ENCODE measurements around the gene RASD1.

The RASD1 gene

DNA sequence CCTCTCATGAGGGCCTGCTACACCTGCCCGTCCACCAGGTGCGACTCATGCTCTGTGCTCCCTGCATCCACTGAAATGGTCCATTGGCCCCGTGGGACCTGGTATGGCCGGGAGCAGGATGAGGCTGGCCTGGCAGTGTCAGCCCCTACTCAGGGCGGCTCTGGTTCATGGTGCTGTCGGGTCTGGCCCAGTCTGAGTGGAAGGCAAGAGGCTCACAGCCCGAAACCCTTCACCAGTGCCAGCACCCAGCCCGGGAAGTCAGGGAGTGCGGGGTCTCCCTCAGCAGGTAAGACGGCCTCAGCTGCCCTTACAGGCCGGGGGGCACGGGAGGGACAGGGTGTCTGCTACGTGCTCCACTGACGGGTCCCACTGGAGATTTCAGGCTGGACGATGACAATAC is 40.5 kb upstream of the RASD1 start:
- H3K4me3 ChIP-seq (ENCODE audit: low read depth, low read length) = no peak overlapping the region
- in situ Hi-C loops (cut with HindIII; ENCODE audit: low pct_ligation_motif_present, low sequenced_read_pairs) = no loop called here
- no peak overlapping the region for H3K27ac ChIP-seq
- no peaks in the 10 kb centered on the region for H3K36me3 ChIP-seq (replicated peaks)
- H3K27me3 ChIP-seq (replicated peaks) = no peaks in the 10 kb centered on the region
- TF ChIP-seq, protein P1, sequence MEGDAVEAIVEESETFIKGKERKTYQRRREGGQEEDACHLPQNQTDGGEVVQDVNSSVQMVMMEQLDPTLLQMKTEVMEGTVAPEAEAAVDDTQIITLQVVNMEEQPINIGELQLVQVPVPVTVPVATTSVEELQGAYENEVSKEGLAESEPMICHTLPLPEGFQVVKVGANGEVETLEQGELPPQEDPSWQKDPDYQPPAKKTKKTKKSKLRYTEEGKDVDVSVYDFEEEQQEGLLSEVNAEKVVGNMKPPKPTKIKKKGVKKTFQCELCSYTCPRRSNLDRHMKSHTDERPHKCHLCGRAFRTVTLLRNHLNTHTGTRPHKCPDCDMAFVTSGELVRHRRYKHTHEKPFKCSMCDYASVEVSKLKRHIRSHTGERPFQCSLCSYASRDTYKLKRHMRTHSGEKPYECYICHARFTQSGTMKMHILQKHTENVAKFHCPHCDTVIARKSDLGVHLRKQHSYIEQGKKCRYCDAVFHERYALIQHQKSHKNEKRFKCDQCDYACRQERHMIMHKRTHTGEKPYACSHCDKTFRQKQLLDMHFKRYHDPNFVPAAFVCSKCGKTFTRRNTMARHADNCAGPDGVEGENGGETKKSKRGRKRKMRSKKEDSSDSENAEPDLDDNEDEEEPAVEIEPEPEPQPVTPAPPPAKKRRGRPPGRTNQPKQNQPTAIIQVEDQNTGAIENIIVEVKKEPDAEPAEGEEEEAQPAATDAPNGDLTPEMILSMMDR (IDR thresholded peaks at IDR 0.05; ENCODE audit: low read depth, low read length, missing control alignments) = no peak
- no peak for DNase-seq

GRCh38 chr17:17535957-17536356 is 39.8 kb upstream of the RASD1 start:
- in situ Hi-C loops (cut with HindIII; ENCODE audit: low pct_ligation_motif_present, low sequenced_read_pairs) = no loop called here
- peak; percentile 19 for DNase-seq
- no peak overlapping the region for H3K4me3 ChIP-seq (ENCODE audit: low read depth, low read length)
- no peak overlapping the region for H3K27ac ChIP-seq
- TF ChIP-seq, protein P1 (IDR thresholded peaks at IDR 0.05; ENCODE audit: low read depth, low read length, missing control alignments) = no peak
- H3K27me3 ChIP-seq (replicated peaks) = no peaks in the 10 kb centered on the region
- no peaks in the 10 kb centered on the region for H3K36me3 ChIP-seq (replicated peaks)

DNA sequence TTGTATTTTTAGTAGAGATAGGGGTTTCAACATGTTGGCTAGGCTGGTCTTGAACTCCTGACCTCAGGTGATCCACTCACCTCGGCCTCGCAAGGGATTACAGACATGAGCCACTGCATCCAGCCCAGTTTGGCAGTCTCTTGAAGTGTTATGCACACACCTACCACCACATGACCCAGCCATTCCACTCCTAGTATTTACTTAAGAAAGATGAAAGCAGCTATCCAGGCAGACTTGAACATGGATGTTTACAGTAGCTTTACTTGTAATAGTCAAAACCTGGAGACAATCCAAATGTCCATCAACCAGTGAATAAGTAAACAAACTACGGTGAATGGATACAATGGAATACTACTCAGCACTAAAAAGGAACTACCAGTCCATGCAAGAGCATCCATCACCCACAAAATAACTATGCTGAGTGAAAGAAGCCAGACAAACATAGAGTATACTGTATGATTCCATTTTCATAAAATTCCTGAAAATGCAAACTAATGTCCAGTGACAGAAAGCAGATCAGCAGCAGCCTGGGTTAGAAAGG is 37.8 kb upstream of the RASD1 start:
- Histone ChIP-seq H3K27ac (no peak overlapping the region), H3K4me3 (ENCODE audit: low read depth, low read length) (no peak overlapping the region), H3K27me3 (replicated peaks) (no peaks in the 10 kb centered on the region), H3K36me3 (replicated peaks) (no peaks in the 10 kb centered on the region)
- in situ Hi-C loops (cut with HindIII; ENCODE audit: low pct_ligation_motif_present, low sequenced_read_pairs) = no loop called here
- no peak for DNase-seq
- TF ChIP-seq, protein P1 (IDR thresholded peaks at IDR 0.05; ENCODE audit: low read depth, low read length, missing control alignments) = no peak

DNA sequence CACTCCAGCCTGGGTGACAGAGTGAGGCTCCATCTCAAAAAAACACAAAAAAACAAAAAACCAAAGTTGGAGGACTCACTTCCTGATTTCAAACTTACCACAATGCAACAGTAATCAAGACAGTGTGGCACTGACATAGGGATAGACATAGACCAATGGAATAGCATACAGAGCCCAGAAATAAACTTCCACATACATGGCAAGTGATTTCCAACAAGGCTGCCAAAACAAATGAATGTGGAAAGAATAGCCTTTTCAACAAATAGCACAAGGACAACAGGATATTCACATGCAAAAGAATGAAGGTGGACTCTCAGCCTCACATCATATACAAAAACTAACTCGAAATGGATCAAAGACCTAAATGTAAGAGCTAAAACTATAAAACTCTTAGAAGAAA is 36.8 kb upstream of the RASD1 start:
- no peak for DNase-seq
- no peak overlapping the region for H3K27ac ChIP-seq
- H3K36me3 ChIP-seq (replicated peaks) = no peaks in the 10 kb centered on the region
- in situ Hi-C loops (cut with HindIII; ENCODE audit: low pct_ligation_motif_present, low sequenced_read_pairs) = no loop called here
- TF ChIP-seq, protein P1 (IDR thresholded peaks at IDR 0.05; ENCODE audit: low read depth, low read length, missing control alignments) = no peak
- H3K4me3 ChIP-seq (ENCODE audit: low read depth, low read length) = no peak overlapping the region
- no peaks in the 10 kb centered on the region for H3K27me3 ChIP-seq (replicated peaks)

DNA sequence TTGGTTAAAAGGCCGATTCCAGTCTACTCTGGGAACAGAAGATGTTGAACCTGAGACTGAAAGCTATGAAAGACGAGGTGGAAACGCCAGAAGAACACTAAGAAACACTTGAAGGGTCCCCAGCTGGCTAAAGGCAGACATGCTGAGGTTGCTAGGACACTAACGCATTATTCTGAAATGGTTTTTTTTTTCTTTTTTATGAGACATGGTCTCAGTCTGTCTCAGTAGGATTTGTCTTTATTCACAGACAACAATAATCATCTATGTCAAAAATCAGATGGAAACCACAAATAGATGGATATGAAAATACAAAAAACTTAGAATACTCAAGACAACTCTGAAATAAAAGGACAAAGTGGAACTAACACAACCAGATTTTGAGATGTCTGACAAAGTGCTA is 35.0 kb upstream of the RASD1 start:
- no peaks in the 10 kb centered on the region for H3K36me3 ChIP-seq (replicated peaks)
- DNase-seq = no peak
- no peak overlapping the region for H3K27ac ChIP-seq
- H3K4me3 ChIP-seq (ENCODE audit: low read depth, low read length) = no peak overlapping the region
- TF ChIP-seq, protein P1 (IDR thresholded peaks at IDR 0.05; ENCODE audit: low read depth, low read length, missing control alignments) = no peak
- in situ Hi-C loops (cut with HindIII; ENCODE audit: low pct_ligation_motif_present, low sequenced_read_pairs) = no loop called here
- no peaks in the 10 kb centered on the region for H3K27me3 ChIP-seq (replicated peaks)

Measured in brain microvascular endothelial cell (primary cell).